K562 treated with DMSO at 1 percent for 12 hours (cell line): ENCODE data around the gene BEST2. TPM values are rescaled to one million over a fixed set of nuclear protein-coding genes. Genes with fewer than 3 reads are reported as not detected.

ENCODE experiments used
- total RNA-seq: library from RNA; unstranded; fragments of 300-600 nt; gene quantifications from 2 replicates; pipeline ENCODE4 v1.2.3, GENCODE V29; 2022; ENCODE audit not compliant: insufficient read depth

BEST2 gene
- not detected in 2 replicates for total RNA-seq

GRCh38 chr19:12751635-12752034 is at the start of gene BEST2:
Gene BEST2, plus strand, starts transcription at chr19:12751791. Its CDS starts 802 bp downstream, at chr19:12752593.

GRCh38 chr19:12723641-12724426 is 27.8 kb upstream of the BEST2 start, which contains the start of gene TNPO2:
Gene TNPO2, minus strand, starts transcription at chr19:12723932. Its CDS starts 2,955 bp downstream, at chr19:12720977.

DNA sequence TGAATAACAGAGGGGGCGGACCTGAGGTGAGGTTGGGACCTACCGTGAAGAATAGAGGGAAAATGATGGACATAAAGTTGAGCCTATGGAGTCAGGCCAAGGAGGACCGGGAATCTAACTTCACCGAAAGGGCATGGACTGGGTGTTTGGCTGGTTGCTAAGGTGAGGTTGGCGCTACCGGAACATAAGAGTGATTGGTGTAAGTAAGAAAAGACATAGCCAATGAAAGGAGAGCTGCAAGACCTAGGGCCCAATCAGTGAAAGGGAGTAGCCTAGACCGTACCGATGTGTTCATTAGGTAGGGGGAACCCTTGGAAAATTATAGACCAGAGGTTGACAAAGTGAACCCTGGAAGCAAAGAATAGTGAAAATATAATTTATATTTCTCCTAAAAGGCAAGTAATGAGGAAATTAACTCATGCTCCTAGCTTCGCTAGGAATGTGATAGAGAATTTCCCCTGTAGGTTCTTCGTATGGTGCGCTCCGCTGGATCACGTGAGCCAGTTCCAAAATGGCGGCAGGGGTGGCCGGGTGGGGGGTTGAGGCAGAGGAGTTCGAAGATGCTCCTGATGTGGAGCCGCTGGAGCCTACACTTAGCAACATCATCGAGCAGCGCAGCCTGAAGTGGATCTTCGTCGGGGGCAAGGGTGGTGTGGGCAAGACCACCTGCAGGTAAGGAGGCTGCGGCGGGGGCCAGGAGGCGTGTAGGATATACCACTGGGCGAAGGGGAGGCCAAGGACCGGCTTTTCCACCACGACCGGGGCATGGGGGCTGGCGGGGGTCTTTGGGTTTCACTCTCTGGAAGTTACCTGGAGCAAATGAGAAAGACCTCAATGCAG is 14.4 kb upstream of the BEST2 start, which contains the start of gene GET3:
GET3 (plus strand) TSS at position 503 of the 840 bp plus-strand sequence; CDS start at position 512, 9 bp downstream.

DNA sequence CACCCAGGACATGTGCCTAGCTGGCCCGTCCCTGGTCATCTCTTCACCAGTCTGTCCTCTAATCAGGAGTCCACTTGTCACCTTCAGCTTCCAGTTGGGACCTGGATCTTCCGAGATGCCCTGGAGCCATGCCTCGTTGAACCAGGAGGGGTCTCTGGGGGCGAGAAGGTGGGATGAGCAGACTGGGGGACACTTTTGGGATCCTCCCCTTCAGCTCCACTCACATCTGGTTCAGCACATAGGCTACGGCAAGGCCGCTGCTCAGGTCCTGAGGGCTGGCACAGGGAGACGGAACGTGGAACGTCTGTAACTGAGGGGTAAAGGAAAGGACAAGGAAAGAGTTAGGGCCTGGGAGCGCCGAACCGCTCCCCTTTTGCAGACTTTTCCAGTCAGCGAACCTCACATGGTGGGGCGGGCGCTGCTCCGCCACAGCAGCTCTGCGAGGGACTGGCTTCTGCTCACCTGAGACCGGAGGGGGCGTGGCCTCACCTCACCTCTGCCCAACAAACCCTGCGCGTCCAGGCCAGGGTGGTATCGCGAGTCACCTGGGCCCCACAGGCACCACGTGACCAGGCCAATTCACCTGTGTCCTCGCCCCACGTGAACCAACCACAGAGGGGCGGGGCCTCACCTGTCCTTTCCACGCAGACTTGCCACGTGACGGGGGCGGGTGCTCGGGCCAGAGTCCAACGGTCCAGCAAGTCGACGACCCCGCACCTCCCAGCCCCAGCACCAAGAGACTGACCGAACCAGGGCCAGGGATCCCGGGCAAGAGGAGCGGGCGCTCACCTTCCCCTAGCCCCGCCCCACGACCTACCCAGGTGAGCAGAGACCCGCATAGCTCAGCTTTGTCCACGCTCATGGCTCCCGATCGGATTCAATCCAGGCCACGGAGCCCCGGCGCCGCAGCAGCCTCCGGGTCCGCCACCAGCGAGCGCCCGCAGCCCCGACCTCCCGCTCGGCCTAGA is 23.3 kb downstream of the BEST2 start, which contains the start of gene HOOK2:
HOOK2 (minus strand) TSS at position 965 of the 968 bp plus-strand sequence; CDS start at position 862, 103 bp downstream.

DNA sequence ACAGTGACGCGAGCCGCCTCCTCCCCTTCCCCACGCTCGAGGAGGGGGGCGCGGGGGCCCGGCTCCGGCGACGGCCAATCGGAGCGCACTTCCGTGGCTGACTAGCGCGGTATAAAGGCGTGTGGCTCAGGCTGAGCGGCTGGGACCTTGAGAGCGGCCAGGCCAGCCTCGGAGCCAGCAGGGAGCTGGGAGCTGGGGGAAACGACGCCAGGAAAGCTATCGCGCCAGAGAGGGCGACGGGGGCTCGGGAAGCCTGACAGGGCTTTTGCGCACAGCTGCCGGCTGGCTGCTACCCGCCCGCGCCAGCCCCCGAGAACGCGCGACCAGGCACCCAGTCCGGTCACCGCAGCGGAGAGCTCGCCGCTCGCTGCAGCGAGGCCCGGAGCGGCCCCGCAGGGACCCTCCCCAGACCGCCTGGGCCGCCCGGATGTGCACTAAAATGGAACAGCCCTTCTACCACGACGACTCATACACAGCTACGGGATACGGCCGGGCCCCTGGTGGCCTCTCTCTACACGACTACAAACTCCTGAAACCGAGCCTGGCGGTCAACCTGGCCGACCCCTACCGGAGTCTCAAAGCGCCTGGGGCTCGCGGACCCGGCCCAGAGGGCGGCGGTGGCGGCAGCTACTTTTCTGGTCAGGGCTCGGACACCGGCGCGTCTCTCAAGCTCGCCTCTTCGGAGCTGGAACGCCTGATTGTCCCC is 39.9 kb downstream of the BEST2 start, which contains the start of gene JUNB:
JUNB (plus strand) TSS at position 142 of the 706 bp plus-strand sequence; CDS start at position 428, 286 bp downstream.

GRCh38 chr19:12801466-12802266 is 50.1 kb downstream of the BEST2 start, which contains the start of the genes PRDX2 and THSD8:
Gene PRDX2, minus strand, starts transcription at chr19:12801800. Its CDS starts 539 bp downstream, at chr19:12801261.
Gene THSD8, plus strand, starts transcription at chr19:12802069. Its CDS starts 3 bp downstream, at chr19:12802072.

GRCh38 chr19:12806242-12807081 is 54.9 kb downstream of the BEST2 start, which contains the start of gene RNASEH2A:
Gene RNASEH2A, plus strand, starts transcription at chr19:12806584. Its CDS starts 90 bp downstream, at chr19:12806674.

Other genes with a start within 250 kb of the BEST2 start
- 4.6 and 5.4 TPM in 2 replicates for gene ZNF564, start 200.3 kb upstream of the BEST2 start, total RNA-seq
- 1.4 TPM in 1 of 2 replicates, not detected in the other for gene ZNF490, start 141.0 kb upstream of the BEST2 start, total RNA-seq
- gene ZNF791, start 140.9 kb upstream of the BEST2 start, total RNA-seq, result 3.1 and 9.5 TPM in 2 replicates
- 63.4 and 103 TPM in 2 replicates for gene MAN2B1, start 85.0 kb upstream of the BEST2 start, total RNA-seq
- gene WDR83, start 85.0 kb upstream of the BEST2 start, total RNA-seq, result 13.5 and 16.3 TPM in 2 replicates
- 97.8 and 118 TPM in 2 replicates for gene DHPS, start 69.9 kb upstream of the BEST2 start, total RNA-seq
- gene GNG14, start 63.8 kb upstream of the BEST2 start, total RNA-seq, result not detected in 2 replicates
- gene FBXW9, start 55.2 kb upstream of the BEST2 start, total RNA-seq, result 9.1 and 12.5 TPM in 2 replicates
- gene TNPO2, start 27.9 kb upstream of the BEST2 start, total RNA-seq, result 9.2 and 34.1 TPM in 2 replicates
- gene TRIR, start 17.1 kb upstream of the BEST2 start, total RNA-seq, result 376 and 560 TPM in 2 replicates
- gene GET3, start 14.3 kb upstream of the BEST2 start, total RNA-seq, result 80.9 and 100 TPM in 2 replicates
- 13.5 and 17.6 TPM in 2 replicates for gene HOOK2, start 23.8 kb downstream of the BEST2 start, total RNA-seq
- 79.5 and 102 TPM in 2 replicates for gene JUNB, start 39.7 kb downstream of the BEST2 start, total RNA-seq
- 330 and 389 TPM in 2 replicates for gene PRDX2, start 50.0 kb downstream of the BEST2 start, total RNA-seq
- 12.6 TPM in 1 of 2 replicates, not detected in the other for gene THSD8, start 50.3 kb downstream of the BEST2 start, total RNA-seq
- 73.5 and 86.3 TPM in 2 replicates for gene RNASEH2A, start 54.8 kb downstream of the BEST2 start, total RNA-seq
- gene RTBDN, start 82.8 kb downstream of the BEST2 start, total RNA-seq, result 0.58 and 3.6 TPM in 2 replicates
- gene MAST1, start 86.7 kb downstream of the BEST2 start, total RNA-seq, result 6.1 and 6.4 TPM in 2 replicates
- 133 and 148 TPM in 2 replicates for gene DNASE2, start 129.7 kb downstream of the BEST2 start, total RNA-seq
- 32.6 and 45.7 TPM in 2 replicates for gene KLF1, start 135.4 kb downstream of the BEST2 start, total RNA-seq
- 10.5 and 12.8 TPM in 2 replicates for gene GCDH, start 139.4 kb downstream of the BEST2 start, total RNA-seq
- 0.80 and 1.0 TPM in 2 replicates for gene SYCE2, start 167.5 kb downstream of the BEST2 start, total RNA-seq
- 120 and 123 TPM in 2 replicates for gene FARSA, start 181.9 kb downstream of the BEST2 start, total RNA-seq
- 475 and 681 TPM in 2 replicates for gene CALR, start 186.8 kb downstream of the BEST2 start, total RNA-seq
- gene RAD23A, start 194.1 kb downstream of the BEST2 start, total RNA-seq, result 111 and 154 TPM in 2 replicates
- gene GADD45GIP1, start 205.4 kb downstream of the BEST2 start, total RNA-seq, result 33.4 and 52.1 TPM in 2 replicates
- 1.0 TPM in 1 of 2 replicates, not detected in the other for gene DAND5, start 217.8 kb downstream of the BEST2 start, total RNA-seq
- 3.3 and 14.3 TPM in 2 replicates for gene NFIX, start 243.7 kb downstream of the BEST2 start, total RNA-seq